ENCODE measurements around the gene TCF12. TPM values are rescaled to one million over a fixed set of nuclear protein-coding genes. Genes with fewer than 3 reads are reported as not detected.

Gene TCF12
- total and polyA plus RNA-seq, 2 of the 8 experiments (the other 6 are each of a cell fraction or from before 2014, with no cell fraction given), result 85.8 to 101 TPM

DNA sequence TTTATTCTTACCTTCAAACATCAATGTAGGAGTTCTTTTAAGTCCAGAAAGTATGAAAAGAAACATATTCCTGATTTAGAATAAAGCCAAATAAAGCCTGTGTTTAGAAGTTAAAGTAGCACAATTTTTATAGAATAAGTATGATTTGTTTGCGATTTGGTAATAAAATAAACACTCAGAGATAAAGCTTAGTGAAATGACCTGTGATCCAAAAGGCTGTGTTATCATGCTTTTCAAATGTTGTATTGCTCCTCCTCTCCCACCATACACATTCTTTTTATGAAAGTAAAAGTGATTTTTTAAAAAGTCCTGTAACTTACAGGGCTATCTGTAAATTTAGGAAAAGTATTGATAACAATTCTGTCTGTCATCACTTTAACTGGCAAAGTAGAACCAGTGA lies 319.2 kb downstream of the TCF12 start:
- no peak overlapping the region for H2BK120ac ChIP-seq (replicated peaks; ENCODE audit: low read depth, low read length)
- CTCF ChIA-PET (ENCODE audit: partially characterized antibody), result interaction anchor here (0.6 to 1.5 kb wide), 3 partner anchors 91 to 317 kb away, joined by 3 to 4 read pairs (median 3); no protein-coding TSS in a partner anchor
- no peak overlapping the region for H3K23ac ChIP-seq (ENCODE audit: insufficient read length)
- H4K20me1 ChIP-seq (replicated peaks in 1 of 2; ENCODE audit: control insufficient read depth in 1 of 2, insufficient read depth in 2 of 2, low read length in 2 of 2), result no peaks in the 10 kb centered on the region
- H3K27ac ChIP-seq (ENCODE audit: low read depth, low read length), result no peak overlapping the region
- no peaks in the 10 kb centered on the region for H3K79me1 ChIP-seq (ENCODE audit: low read depth, low read length)
- no peak overlapping the region for H2BK20ac ChIP-seq (ENCODE audit: low read length)
- no peak overlapping the region for H2AFZ ChIP-seq (ENCODE audit: low read length)
- POLR2A ChIA-PET (ENCODE audit: partially characterized antibody), result interaction anchor here (1.4 to 1.7 kb wide), 2 partner anchors 15 to 39 kb away, joined by 4 to 5 read pairs; no protein-coding TSS in a partner anchor
- peak overlapping the region; percentile 22 to 32; a peak in 1 of 4 replicates for H3K4me2 ChIP-seq (ENCODE audit: insufficient read depth in 1 of 2, low read depth in 2 of 2, low read length in 2 of 2)
- no peak overlapping the region for H2AK5ac ChIP-seq (ENCODE audit: low read depth, low read length)
- H2BK5ac ChIP-seq (ENCODE audit: low read depth, low read length), result no peak overlapping the region
- H3K4me3 ChIP-seq (ENCODE audit: extremely low read depth in 1 of 4, insufficient read depth in 2 of 4, low read depth in 3 of 4, low read length in 4 of 4), result no peak overlapping the region
- no peaks in the 10 kb centered on the region for H3K9me3 ChIP-seq (ENCODE audit: insufficient read depth in 2 of 2, low read depth in 1 of 2, low read length in 1 of 2)
- H3K56ac ChIP-seq (replicated peaks; ENCODE audit: insufficient read length, low read depth, low read length), result no peak overlapping the region
- peak overlapping the region; percentile 75 for H4K5ac ChIP-seq (ENCODE audit: insufficient read length, low read depth, low read length)
- peak; percentile 42 for FAIRE-seq
- TF ChIP-seq, protein P1, sequence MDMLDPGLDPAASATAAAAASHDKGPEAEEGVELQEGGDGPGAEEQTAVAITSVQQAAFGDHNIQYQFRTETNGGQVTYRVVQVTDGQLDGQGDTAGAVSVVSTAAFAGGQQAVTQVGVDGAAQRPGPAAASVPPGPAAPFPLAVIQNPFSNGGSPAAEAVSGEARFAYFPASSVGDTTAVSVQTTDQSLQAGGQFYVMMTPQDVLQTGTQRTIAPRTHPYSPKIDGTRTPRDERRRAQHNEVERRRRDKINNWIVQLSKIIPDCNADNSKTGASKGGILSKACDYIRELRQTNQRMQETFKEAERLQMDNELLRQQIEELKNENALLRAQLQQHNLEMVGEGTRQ (IDR thresholded peaks at IDR 0.05; ENCODE audit: low read length), result no peak
- TF ChIP-seq RAD21 (IDR thresholded peaks at IDR 0.05 in 1 of 2, conservative IDR thresholded peaks at IDR 0.05 in 1 of 2; ENCODE audit: low read depth in 2 of 2, low read length in 2 of 2) (no peak), BRCA1 (IDR thresholded peaks at IDR 0.05; ENCODE audit: low read depth, low read length) (no peak), SIN3A (conservative IDR thresholded peaks at IDR 0.05 in 1 of 2, IDR thresholded peaks at IDR 0.05 in 1 of 2; ENCODE audit: low read depth in 1 of 2, low read length in 2 of 2) (no peak), SIRT6 (IDR thresholded peaks at IDR 0.05; ENCODE audit: low read length) (no peak), YY1 (IDR thresholded peaks at IDR 0.05; ENCODE audit: low read depth, low read length) (no peak), CTBP2 (IDR thresholded peaks at IDR 0.05; ENCODE audit: borderline replicate concordance, insufficient read depth, insufficient read length, low read length) (no peak), FOSL1 (IDR thresholded peaks at IDR 0.05; ENCODE audit: insufficient read depth, low read depth, low read length) (no peak), TAF1 (IDR thresholded peaks at IDR 0.05; ENCODE audit: low read depth, low read length) (no peak), HDAC2 (IDR thresholded peaks at IDR 0.05; ENCODE audit: borderline replicate concordance in 1 of 2, low read depth in 2 of 2, low read length in 2 of 2) (no peak), JUN (IDR thresholded peaks at IDR 0.05; ENCODE audit: low read depth, low read length) (no peak), CHD1 (IDR thresholded peaks at IDR 0.05; ENCODE audit: low read depth, low read length) (no peak)
- H3K9ac ChIP-seq (replicated peaks in 1 of 4; ENCODE audit: extremely low read depth in 1 of 4, low read depth in 3 of 4, low read length in 3 of 4), result no peak overlapping the region
- H2BK15ac ChIP-seq (ENCODE audit: low read length), result no peak overlapping the region
- peaks cover 0 to 11% (median 3%) of the 10 kb centered on the region in 4 experiments; a peak in 3 of 7 replicates for H3K4me1 ChIP-seq (replicated peaks in 1 of 4; ENCODE audit: control insufficient read depth in 3 of 4, insufficient read depth in 4 of 4, low read length in 3 of 4)
- DNase-seq (ENCODE audit: low read depth in 1 of 2, low spot score in 2 of 2), result no peak
- H3K4ac ChIP-seq (replicated peaks; ENCODE audit: insufficient read length, low read depth, low read length), result no peak overlapping the region
- H4K8ac ChIP-seq (ENCODE audit: extremely low read depth, insufficient read depth, low read length), result no peak overlapping the region
- 76% methylated on average over 1 of the region's 1 CpG; no CpG with 5 or more reads in 1 of the 2 experiments for WGBS, 2 experiments (ENCODE audit: extremely low coverage in 1 of 2, insufficient coverage in 1 of 2, insufficient read length in 1 of 2, insufficient replicate concordance in 2 of 2, low coverage in 1 of 2, low lambda C conversion rate in 2 of 2, missing lambda C conversion rate in 1 of 2)
- no peaks in the 10 kb centered on the region for H3K79me2 ChIP-seq (ENCODE audit: control insufficient read depth in 1 of 2, insufficient read depth in 2 of 2, low read length in 2 of 2)
- H4K91ac ChIP-seq (replicated peaks; ENCODE audit: insufficient read length, low read length), result no peak overlapping the region
- no peaks in the 10 kb centered on the region for H3K27me3 ChIP-seq (replicated peaks in 1 of 4; ENCODE audit: control insufficient read depth in 3 of 4, extremely low read depth in 1 of 4, insufficient read depth in 3 of 4, low read length in 3 of 4)
- no peaks in the 10 kb centered on the region for H3K23me2 ChIP-seq (ENCODE audit: low read depth, low read length)
- no peak overlapping the region for H2BK12ac ChIP-seq (ENCODE audit: low read depth, low read length)
- H3K36me3 ChIP-seq (ENCODE audit: control insufficient read depth in 2 of 4, insufficient read depth in 4 of 4, low read length in 3 of 4), result peaks cover 0 to 23% (median 8%) of the 10 kb centered on the region in 4 experiments; a peak in 4 of 8 replicates
- H3K14ac ChIP-seq (ENCODE audit: insufficient read length), result no peak overlapping the region
- H3K18ac ChIP-seq (ENCODE audit: extremely low read depth, low read length), result no peak overlapping the region
